Fibroblast of gingiva (primary cell): ENCODE results near the gene LDHAL6B.

Experiments
- DNase-seq: peaks from one replicate; pipeline ENCODE4 v3.0.0-alpha.2; 2011; ENCODE audit warnings: low read depth

LDHAL6B gene

DNA sequence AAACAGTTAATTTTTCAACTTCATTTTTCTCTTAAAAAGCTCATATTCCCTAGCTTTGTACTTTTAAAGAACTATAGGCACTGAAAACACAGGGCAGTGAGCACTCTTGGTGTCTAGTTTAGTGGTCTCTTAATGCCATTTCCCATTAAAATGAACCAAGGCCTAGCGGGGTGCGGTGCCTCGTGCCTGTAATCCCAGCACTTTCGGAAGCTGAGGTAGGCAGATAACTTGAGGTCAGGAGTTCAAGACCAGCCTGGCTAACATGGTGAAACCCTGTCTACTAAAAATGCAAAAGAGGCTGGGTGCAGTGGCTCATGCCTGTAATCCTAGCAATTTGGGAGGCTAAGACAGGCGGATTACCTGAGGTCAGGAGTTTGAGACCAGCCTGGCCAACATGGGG lies 45.5 kb downstream of the LDHAL6B start:
- no peak for DNase-seq

DNA sequence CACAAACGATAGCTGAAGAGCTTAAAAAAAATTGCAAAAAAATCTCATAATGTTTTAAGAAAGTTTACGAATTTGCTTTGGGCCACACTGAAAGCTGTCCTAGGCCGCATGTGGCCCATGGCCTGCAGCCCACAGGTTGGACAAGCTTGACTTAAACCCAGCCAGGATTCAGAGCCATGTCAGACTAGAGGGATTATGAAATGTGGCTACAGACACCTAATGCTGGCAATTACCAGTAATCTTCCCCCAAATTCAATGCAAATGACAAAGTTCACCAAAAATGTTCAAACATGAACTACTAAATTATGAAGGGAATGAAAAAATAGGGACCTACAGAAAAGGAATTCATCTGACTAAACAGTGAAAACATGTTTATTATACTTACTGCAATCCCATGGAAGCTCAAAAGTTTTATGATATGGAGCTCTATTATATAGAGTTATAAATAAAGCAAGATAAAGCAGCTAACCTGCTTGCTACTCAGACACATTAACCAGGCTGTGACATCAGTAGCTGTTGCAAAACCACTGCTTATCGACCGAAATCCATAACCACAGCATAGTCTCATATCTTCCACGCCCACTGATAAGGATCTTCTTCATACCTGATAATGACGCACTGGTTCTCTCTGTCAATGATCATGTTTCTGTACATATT lies 49.2 kb downstream of the LDHAL6B start:
- DNase-seq = no peak

DNA sequence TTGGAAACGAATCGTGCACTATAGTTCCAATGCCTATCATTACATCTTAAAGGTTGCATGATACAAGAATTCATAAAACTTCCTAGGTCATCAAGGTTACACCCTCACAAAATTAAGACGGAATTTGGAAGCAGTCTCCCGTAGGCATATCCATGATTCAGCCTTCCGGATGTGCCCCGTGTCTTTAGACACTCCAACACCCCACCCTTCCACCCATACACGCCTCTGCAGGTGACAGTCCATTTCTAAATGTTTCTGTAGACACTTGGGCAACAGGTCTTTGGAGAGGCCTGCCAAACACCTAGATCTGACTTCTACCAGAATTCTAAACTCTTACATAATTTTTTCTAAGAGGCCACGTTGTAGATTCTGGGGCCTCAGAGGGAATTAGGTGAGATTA lies 49.8 kb downstream of the LDHAL6B start:
- no peak for DNase-seq

DNA sequence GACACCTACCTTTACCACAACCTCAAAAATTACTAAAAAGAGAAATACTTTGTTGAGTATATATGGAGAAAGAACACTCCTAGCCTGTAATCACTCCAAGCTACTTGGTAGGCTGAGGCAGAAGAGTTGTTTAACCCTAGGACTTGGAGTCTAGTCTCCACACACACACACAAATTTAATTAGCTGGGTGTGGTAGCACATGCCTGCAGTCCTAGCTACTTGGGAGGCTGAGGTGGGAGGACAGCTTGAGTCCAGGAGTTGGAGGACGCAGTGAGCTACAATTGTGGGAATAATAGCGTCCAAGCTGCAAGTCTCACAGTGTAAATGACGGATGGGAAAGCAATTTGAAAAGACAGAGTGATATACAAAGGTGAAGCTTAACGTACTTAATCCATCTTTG lies 50.5 kb downstream of the LDHAL6B start:
- no peak for DNase-seq
